Hematopoietic multipotent progenitor cell treated with erythropoietin and hydrocortisone succinate and interleukin-3 and kit ligand, for 17 days (in vitro differentiated cells): ENCODE results near the gene ADD1.
"Not testable (repeated sequence)": the region's sequence is repeated elsewhere in the genome, so short reads cannot be mapped to it uniquely, and the experiment has no call there.

Source experiments
- DNase-seq: peaks from one replicate; pipeline ENCODE4 v3.0.0-alpha.2; 2015; ENCODE audit warnings: low spot score

The ADD1 gene

DNA sequence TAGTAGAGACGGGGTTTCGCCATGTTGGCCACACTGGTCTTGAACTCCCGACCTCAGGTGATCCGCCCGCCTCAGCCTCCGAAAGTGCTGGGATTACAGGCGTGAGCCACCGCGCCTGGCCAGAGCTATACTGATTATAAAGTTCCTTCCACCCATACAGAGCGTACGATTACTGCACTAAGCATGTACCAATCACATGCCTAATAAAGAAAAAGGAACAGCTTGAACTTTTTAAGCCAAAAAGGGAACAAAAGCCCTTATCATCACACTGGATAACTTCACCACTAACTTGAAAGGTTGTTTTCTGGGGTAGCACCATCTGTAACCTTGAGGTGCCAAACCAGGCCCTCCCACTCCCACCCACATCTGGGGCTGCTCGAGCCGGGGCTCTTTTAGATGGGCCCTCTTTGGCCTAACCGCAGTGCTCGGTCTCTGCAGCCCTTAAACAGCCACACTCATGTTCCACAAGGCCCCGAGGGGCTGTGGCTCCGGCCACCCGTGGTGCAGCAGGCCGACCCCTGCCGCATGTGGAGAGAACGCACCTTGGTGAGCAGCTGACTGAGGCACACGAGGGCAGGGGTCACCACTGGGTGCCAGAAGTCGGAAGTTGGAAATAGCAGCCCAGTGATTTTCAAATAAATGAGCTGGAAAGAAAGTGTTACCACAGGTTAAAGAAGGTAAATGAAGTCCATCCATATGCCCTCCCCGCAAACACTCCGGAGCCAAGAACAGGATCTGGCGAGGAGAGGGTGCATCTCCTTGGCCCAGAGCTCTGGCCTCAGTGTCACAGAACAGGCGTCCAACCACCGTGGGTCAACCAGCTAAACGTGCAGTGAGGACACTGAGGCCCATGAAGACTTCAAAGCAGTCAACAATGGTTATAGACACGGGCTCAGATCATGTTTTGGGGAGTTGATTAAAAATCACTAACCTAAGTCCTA lies 101.2 kb downstream of the ADD1 start:
- DNase-seq: no peak

DNA sequence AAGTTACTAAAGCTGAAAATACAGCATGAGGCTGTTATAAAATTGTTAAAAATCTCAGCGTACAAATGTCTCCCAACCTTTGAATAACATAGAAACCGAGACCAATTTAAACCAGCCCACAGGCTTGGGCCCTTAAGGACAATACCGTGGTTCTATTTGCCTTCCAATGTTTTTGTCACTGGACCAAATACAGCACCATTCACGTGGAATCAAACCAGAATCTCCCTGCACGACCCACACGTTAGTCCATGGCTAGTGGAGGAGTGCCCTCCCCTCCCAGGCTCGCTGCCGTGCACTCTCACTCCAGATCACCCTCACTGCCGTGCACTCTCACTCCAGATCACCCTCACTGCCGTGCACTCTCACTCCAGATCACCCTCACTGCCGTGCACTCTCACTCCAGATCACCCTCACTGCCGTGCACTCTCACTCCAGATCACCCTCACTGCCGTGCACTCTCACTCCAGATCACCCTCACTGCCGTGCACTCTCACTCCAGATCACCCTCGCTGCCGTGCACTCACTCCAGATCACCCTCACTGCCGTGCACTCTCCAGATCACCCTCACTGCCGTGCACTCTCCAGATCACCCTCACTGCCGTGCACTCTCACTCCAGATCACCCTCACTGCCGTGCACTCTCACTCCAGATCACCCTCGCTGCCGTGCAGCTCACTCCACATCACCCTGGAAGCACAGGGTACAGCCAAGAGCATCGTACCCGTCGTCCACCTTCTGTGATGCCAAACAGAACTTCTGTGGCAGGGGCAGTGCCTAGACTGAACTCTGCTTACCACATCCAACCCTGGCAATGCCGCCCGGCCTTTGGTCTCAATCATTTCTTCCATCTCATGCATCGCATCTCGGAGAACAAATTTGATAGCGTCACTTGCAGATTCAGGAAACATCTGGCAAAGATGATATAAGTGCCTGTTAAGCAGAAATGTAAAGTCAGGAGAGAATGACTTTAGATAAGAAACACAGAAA lies 102.3 kb downstream of the ADD1 start:
- DNase-seq: not testable (repeated sequence)

DNA sequence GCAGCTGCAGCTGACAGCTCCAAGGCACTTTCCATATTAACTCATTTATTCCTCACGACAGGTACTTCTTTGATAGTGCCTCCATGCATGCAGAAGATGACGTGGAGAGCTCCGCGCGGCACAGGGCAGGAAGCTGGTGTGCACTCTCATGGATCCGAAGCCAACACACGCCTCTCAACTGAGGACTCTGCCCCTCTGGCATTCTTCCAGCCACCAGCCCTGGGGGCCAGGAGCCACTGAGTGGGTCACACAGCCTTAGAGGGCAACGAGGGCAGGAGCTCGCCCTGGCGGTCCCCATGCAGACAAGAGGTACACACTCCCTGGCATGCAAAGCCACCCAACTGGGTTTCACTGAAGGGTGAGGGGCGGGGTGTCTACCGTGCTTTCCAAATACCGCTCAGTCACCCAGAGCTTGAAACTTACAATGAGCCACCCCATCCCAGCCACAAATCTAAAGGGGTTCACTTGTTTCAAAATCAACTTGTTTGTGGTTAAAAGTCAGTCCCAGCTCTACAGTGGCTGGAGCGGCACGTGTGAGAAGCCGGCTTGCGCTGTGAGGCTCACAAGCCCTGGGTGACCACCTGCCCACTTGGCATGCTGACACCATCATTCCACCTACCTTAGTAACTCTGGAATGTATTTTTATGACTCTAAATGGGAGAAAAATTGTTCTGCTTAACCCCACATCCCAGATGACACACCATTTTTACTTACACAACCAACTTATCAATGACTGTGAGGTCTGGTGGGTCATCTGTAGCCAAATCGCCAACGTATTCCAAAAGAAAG lies 103.4 kb downstream of the ADD1 start:
- no peak for DNase-seq

DNA sequence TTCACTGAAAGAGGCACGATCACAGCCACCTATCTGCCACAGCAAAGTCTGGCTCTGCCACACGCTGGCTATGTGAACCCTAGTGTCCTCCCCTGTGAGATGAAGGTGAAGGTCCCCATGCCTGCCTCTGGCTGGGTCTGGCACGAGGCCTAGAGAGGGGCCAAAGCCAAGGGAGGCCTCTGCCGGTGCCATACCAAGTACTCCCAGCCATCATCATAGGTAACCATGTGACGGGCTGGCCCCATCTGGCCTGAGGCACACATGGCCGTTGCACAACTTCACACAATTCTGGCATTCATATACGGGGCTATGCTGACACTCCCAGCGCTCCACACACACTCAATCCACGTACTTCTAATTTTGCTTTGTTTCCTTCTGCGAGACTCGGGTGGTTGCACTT lies 104.3 kb downstream of the ADD1 start:
- no peak for DNase-seq

DNA sequence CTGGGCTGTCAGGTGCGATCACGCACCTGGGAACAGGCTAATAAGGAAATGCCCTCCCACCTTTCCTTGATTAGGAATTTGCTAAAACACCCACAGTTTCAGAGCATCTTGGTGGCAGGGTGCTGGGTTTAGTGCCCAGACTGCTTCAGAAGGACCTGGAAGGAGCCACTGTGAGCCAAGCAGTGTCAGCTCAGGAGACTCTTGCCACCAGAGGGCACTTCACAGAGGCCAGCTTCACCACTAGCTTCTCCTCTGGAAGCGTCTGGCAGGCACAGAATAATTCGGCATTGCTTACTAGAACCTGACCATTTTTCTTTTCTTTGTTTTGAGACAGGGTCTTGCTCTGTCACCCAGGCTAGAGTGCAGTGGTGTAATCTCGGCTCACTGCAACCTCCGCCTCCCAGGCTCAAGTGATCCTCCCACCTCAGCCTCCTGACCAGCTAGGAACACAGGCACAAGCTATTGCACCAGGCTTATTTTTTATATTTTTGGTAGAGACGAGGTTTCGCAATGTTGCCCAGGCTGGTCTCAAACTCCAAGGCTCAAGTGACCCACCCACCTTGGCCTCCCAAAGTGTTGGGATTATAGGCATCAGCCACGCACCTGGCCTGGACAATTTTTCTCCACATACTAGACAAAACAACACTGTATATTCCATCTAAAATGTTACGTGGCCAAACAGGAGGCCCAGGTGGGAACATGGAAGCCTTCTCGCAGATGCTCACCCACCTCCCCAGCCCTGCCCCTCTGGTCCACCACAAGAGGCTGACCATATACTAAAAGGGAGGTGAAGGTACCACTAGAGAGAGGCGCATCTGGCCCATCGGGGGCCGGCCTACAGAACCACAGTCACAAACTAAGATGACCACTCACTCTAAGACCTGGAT lies 105.5 kb downstream of the ADD1 start:
- peak; percentile 24 for DNase-seq

DNA sequence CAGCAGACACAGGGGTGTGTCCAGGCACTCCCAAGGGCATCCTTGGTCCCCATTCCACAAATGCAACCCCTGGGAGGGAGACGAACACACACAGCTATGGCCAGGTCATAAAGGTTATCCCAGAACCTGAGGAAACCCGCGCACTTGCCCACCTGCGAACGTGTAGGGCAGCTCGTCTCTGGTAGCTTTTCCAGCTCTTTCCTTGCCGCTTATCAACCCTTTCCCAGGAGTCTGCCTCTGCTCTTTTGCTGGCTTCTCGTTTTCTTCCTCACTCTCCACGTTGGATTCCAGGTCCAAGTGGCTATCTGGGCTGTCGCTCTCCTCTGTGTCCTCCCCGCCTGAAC lies 106.1 kb downstream of the ADD1 start:
- DNase-seq: no peak

DNA sequence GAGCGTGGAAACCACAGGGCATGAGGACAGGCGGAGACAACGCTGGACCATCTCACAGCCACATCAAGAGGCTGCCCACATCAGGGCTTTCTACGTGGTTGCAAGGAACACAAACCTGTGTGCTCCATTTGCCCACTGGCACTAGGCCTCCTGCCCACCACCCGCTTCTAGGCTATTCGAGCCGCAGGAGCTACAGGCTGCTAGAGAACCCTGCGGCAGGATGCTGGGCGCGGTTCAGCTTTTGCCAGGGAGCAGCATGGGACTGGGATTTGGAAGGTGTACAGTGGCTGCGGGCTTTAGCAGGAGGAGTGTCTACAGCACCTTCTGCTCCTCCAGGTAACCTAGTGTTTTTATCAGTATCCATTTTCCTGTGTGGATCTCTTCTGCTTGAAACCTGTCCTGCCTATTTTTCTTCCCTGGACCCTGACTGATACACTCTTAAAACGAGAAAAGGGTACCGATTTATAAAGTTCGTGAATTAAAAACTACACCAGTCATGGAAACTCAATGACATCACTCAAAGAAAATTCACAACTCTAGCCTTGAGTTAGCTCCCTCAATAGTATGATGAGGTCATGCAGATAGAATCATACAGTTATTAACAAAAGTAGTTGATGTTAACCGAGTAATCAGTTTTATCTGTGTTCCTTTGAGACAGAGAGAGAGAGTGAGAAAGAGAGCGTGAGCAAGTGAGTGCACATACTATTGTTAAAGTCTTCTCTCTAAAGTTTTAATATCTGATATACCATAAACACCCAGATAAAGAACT lies 106.8 kb downstream of the ADD1 start:
- DNase-seq: no peak

DNA sequence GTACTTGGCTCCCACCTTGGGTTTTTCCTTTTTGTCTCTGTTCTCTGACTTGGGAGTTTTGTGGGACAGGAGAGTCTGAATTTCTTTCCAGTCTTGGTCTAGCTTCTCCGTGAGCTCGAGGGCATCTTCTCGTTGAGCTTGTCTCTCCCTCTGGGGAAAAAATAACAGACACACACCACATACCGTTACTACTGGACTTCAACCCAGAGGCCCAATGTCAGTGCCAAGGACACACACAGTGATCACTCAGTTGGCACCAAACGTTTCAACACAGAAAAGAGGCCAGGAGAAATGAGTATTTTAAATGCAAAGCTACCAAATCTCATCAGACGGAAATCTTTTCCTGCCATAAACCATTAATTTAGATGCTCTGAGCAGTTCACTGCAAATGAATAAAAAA lies 109.9 kb downstream of the ADD1 start:
- DNase-seq: no peak

DNA sequence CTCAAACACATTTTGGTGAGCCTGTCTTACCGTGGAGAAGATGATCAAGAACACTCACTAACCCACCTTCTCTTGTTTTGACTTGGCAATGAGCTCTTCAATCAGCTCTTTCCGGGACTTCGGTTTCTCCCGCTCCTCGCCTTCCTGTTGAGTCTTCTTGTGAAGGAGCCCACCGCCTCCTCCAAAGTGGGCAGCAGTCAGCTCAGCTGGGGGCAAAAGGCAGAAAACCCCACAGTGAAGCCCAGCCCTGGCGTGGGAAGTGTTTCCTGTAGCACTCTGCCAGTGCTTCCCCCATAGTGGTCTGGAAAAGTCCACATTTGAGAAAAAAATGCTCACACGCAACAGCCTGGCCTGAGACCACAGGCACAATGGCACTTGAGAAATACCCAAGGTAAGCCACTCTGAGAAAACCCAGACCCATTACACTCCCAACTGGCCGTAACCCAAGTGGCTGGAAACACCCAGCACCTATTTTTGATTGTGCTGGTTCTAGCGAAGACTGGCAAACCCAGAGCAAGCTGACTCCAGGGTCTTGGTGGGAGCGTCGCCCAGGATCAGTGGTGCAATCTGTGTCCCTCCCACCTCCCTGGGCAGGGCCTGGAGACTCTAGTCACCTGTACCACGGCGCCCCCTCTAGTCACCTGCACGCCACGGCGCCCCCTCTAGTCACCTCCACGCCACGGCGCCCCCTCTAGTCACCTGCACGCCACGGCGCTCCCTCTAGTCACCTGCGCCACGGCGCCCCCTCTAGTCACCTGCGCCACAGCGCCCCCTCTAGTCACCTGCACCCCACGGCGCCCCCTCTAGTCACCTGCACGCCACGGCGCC lies 110.9 kb downstream of the ADD1 start:
- peak; percentile 86 for DNase-seq

DNA sequence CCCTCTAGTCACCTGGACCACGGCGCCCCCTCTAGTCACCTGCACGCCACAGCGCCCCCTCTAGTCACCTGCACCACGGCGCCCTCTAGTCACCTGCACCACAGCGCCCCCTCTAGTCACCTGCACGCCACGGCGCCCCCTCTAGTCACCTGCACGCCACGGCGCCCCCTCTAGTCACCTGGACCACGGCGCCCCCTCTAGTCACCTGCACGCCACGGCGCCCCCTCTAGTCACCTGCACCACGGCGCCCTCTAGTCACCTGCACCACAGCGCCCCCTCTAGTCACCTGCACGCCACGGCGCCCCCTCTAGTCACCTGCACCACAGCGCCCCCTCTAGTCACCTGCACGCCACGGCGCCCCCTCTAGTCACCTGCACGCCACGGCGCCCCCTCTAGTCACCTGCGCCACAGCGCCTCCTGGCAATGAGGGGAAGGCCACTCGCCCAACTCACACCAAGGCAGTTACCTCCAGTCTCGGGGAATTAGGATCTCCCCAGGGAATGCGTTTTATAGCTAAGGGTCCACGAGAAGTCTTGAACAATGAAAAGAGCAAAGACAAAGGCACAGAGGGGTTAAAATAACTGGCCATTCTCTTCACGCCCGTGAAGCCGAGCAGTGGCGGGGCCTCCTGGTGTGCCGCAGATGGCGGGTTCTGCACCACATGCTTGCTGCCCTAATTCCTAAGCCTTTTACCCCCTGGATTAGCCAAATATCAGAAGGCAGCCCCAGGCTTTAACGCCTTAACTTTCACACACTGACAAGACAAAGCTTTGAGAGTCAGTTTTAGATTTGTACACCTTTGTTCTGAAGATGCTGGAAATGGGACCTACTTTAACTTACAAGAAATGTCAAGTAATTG lies 111.8 kb downstream of the ADD1 start:
- DNase-seq: peak; percentile 56

DNA sequence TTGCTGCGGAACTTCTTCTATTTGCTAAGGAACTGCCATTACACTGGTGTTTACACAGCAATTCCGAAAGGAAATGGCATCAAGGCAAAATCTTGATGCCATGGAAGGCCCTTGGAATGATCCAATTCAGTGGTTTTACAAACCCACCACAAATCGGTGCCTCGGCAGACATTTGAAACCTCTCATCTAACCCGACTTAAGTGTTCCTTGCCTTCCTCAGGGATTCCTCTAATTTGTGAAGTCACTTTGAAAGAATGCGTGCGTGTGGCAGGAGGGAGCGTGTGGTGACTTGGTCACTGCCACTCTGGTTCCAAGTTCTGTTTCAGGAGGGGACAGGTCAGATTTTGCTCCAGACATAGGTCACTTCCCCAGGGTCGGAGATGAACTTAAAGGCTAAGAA lies 114.8 kb downstream of the ADD1 start:
- DNase-seq: no peak

DNA sequence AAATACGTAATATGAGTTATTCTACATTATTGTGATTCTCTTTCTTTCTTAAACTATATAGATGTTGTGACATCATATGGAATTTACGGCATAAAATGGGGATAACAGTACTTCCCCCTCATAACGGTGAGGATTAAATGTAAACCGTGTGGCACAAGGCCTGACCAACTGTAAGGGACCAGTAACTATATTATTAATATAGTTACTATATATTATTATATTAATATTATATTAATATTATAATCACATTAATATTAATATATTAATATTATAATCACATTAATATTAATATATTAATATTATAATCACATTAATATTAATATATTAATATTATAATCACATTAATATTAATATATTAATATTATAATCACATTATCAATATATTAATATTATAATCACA lies 116.8 kb downstream of the ADD1 start:
- not testable (repeated sequence) for DNase-seq

DNA sequence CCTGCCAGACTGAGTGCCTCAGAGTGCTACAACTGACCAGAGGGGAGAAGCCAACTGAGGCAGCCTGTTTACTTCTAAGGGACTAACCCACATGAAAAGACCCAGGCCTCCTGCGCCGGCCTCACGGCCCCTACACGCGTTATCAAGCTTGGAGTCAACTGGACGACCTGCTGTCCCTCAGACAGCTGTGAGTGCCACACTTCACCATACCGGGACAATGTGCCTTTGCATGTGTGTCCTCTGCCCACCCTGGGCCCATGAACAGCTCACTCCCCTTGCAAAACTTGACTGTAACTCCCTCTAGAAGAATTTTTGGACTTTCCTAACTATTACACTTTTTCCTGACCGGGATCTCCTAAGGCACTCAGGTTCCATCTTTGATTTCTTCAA lies 117.8 kb downstream of the ADD1 start:
- DNase-seq: peak; percentile 14

DNA sequence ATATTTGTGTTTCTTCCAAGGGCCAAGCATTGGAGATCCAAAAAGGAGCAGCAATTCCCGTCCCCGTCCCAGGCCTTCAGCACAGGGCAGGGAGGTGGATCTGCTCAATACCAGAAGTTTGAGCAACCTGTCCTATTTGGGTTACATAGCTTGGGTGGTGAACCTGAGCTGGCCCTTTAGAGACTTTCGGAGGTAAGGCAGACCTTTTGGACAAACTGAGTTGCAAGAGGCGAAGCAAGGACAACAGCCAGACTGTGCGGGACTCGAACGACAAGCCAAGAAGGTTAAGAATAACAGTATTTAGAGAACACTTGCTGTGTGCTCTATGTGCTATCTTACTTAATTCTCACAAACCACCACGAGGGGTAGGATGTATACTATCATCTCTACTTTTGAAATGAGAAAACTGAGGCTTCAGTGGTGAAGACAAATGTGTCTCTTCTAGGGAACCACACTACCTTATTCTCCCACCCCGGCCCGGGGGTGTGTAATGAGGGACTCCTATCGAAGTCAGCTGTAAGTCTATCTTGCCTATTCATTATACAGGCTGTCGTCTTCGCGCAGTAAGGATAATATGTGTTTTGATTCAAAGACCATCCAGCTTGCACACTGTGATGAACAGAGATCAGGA lies 118.3 kb downstream of the ADD1 start:
- DNase-seq: peak; percentile 34

DNA sequence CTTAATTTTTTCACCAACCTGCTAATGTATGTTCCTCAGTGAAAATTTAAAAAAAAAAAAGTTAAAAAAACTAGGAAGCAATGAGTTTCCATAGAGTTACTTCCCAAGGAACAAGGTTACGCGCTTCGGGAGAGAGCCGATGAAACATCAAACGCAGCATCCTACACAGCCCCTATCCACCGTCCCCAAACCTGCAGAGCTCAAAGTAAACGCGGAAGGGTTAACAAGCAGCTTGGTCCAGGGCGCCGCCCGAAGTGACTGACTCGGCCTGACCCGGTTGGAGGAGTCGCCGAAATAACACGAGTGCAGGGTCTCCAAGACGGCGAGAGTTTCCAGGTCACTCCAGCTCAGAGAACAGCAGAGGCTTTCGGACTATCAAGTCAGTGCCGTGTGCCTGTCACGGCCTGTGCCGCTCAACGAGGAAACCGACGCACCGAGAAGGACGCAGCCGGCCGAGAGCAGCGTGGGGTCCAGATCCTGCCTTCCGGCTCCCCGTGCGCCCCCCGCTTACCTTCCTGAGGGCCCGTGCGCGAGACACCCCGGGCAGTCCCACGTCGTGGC lies 119.0 kb downstream of the ADD1 start:
- DNase-seq: no peak

DNA sequence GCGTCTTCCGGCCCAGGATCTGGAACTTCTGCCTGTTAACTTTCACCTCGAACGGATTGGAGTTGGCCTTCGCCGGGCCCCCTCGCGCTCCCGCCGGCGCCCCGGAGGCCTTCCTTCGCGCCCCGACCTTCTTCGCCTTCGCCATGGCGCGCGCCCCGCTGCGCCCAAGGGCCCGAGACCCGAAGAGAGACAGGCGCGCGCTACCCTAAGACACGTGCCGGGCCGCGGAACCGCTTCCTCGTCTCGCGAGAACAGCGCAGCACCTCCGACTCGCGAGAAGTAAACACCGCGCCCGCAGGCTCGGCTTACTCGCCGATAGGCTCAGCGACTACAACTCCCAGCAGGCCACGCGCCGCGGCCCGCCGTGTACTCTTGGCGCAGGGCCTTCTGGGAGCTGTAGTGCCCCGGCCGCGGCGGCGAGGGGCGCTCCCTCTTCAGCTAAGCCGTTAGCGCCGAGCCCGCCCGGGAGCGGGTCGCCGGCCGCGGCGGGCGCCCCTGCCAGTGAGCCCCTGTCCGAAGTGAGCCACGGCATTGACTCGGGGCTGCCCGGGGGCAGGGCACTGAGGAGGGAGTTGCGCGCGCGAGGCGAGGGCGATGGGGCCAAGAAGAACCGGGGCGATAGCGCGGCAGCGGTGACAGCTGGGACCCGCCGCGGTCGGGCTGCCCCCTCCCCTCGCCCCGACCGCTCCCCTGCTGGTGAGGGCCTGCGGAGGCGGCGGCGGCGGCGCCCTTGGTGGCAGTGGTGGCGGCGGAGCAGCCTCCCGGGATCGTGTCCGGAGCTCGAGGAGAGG lies 119.7 kb downstream of the ADD1 start, which contains the start of the genes GRK4 and NOP14:
Gene GRK4 (plus strand): TSS at position 397 of the 791 bp plus-strand sequence. CDS start 500 bp downstream, outside the sequence.
Gene NOP14 (minus strand): TSS at position 232 of the 791 bp plus-strand sequence. CDS start 87 bp downstream, at position 145.
- peak; percentile 97 for DNase-seq
